Measurements from ENCODE around the gene ACP1.

- TF ChIP-seq CTCF (IDR thresholded peaks at IDR 0.05; ENCODE audit: insufficient read depth, low read depth, low read length) (no peak), EZH2 (IDR thresholded peaks at IDR 0.05; ENCODE audit: insufficient read depth, low read length) (no peak)
Measured at GRCh38 chr2:223451-223850, 41.3 kb upstream of the ACP1 start.
